Measurements from ENCODE around the gene ADH1B.
"Not testable (repeated sequence)": the region's sequence is repeated elsewhere in the genome, so short reads cannot be mapped to it uniquely, and the experiment has no call there.

ADH1B gene

DNA sequence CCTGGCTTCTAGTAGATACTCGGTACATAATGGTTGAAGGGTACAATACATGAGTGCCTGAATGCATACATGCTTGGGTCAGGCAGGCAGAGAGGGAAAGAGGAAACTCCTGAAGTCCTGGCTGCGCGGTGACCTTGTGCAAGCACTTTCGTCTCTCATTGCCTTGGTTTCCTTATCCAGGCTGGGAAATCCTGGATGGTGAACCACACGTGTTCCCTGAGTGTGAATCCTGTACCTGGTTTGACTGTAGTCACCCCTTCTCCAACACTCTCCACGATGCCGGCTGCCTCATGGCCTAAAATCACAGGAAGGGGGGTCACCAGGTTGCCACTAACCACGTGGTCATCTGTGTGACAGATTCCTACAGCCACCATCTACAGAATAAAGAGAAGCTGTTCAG, 3.4 kb downstream of the ADH1B start:
- DNase-seq = not testable (repeated sequence)

DNA sequence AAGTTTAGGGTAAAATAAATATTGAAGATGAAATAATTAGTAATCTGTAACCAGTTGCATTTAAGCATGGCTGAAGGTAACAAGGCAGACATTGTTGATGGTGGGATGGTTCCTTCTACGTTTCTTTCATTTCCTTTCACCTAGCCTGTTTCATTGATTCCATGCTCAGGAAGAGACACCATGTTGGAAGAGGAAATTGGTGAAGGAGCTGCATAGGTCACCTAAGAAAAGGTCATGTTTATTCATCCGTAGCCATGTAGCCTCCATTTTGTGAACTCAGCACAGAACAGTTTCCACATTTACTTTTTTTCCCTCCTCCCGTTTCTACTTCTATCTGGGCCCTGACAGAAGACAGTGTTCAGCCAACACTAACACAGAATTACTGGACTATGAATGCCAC, 3.8 kb downstream of the ADH1B start:
- DNase-seq = no peak

DNA sequence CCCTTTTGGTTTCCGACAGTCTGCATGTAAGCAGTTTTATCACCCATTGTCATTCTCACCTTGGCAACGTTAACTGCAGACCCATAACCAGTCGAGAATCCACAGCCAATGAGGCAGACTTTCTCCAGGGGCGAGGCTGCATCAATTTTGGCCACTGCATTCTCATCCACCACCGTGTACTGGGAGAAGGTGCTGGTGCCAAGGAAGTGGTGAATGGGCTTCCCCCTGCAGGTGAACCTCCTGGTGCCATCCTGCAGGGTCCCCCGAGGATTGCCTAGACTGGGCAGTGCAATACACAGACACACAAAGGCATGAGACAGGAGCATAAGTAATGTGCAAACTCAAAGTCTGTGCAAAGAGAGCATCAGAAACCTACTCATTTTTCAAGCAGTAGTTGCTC, 5.4 kb downstream of the ADH1B start:
- no peak for DNase-seq

- no peak for DNase-seq
Measured at GRCh38 chr4:99314211-99314610, 7.0 kb downstream of the ADH1B start.

DNA sequence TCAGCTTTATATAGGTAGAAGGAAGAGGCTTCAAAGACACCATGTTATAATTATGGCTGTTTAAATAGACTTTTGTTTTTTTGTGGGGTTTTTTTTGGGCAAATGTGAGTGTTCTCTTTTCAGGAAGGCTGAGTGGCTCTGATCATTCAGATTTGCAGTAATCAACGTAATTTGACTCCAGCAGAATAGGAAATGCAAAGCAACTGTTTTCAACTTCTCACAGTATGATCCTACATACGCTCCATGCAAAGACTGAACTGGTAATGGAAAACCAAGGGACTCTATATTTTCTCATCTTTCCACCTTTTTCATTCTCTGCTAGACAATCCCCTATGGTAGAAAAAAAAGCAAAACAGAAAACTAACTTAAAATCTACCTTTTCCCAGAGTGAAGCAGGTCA, 10.8 kb downstream of the ADH1B start:
- no peak for DNase-seq

- DNase-seq = no peak
Measured at GRCh38 chr4:99305638-99306400, 15.4 kb downstream of the ADH1B start.

DNA sequence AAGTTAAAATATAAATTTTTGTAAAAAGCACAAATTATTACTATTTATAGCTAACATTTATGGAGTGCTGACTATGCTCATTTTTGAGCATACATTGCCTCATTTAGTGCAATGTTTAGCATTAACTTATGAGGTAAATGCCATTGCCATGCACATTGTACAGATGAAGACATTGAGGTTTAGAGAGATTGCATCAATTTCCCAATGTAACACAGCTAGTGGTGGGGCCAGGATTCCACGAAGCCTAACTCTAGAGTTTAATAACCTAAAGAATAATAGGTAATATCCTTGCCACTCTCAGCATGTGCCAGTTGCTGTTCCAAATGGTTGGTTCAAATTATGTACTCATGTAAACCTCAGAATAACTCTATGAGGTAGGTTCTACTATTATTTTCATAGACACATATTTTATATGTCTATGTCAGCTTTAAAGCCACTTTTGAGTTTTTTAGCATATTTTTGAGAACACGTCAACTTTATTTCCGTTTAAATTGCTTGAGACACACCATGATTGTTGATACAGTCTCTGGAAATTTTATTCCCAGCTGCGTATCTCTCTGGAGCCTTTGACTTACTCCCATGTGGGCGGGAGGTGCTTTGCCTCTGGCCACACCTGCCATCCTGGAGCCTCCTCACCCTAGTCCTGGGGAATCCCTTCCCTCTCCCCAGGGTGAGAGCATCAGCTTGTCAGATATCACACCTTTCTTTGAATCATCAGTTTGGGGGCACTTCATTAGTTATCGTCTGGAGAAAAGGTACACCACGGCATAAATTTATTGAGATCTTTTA, 19.6 kb downstream of the ADH1B start:
- no peak for DNase-seq

DNA sequence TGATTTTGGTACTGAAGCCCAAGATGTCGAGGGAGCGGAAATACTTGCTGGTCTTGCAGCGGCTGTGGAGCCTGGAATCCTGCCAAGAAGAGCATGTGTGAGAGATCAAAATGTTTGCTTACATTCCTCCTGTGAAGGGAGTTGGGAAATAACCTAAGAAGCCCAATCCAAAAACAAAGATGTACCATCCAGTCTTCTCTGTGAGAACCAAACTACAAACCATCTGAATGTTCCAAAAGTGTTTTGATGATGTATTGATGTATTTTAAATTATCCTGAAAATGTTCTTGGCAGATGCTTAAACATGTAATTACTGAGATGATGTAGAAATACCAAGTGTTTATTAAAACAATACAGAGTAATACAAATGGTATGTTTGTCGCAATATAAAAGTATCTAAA, 20.3 kb downstream of the ADH1B start:
- no peak for DNase-seq

DNA sequence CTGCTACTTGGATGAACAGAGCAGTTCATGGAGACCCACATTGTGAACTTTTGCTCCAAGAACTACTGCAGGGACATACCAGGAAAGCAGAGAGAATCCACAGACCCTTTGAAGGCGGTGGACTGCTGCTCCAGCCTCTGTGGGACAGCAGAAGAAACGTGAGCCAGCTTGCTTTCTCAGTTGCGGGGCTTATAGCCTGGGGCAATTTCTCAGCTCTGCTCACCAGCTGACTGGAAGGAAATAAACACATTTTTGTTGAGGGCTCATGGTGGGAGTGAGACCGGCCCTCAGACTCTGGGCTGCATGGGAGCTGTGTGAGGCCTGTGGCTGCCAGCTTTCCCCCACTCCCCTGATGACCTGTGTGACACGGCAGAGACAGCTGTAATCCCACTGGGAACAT, 27.8 kb downstream of the ADH1B start:
- DNase-seq = no peak

- no peak for DNase-seq
Measured at GRCh38 chr4:99290848-99291786, 30.1 kb downstream of the ADH1B start, which contains the start of gene ADH1A. TSS of gene ADH1A (minus strand) at chr4:99290985. CDS start at chr4:99290914, 71 bp downstream.

DNA sequence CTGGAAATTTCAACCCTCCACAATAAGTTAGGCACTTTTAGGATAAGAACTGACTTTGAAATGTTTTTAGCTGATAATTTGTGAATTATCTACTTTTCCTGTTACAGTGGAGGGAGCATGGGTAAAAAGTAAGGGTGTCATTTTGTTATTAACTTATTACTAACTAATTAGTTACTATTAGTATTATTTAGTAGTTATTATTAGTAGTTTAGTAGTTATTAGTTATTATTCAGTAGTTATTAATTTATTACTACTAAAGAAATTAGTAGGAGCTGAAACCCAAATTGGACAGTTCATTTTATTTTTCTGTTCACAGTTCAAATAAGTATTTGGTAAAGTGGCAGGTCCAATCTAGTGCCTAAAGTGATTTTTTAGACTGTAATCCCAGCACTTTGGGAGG, 35.8 kb downstream of the ADH1B start:
- DNase-seq = no peak

GRCh38 chr4:99282731-99283130, 38.5 kb downstream of the ADH1B start:
- no peak for DNase-seq

GRCh38 chr4:99281261-99281660, 39.9 kb downstream of the ADH1B start:
- DNase-seq = no peak

GRCh38 chr4:99276417-99276816, 44.8 kb downstream of the ADH1B start:
- DNase-seq = no peak

DNA sequence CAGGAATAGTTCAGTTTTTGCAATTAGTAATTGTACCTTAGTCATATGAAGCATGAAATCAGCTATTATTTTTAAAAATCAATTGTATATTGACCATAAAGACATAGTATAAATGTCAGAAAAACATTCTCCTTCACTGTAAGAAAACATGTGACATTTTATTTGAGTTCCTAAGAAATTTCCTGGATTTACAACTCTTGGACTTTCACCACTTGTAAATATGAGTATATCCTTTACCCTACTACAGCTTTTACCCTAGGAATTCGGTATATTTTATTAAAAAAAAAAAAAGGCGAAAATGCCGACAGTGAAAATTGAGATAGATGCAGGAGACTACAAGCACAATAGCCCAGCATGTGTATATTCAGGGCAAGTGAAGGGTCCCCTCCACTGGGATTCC, 45.3 kb downstream of the ADH1B start:
- no peak for DNase-seq

- no peak for DNase-seq
Measured at GRCh38 chr4:99275050-99275449, 46.2 kb downstream of the ADH1B start.

- DNase-seq = no peak
Measured at GRCh38 chr4:99273704-99274103, 47.5 kb downstream of the ADH1B start.

DNA sequence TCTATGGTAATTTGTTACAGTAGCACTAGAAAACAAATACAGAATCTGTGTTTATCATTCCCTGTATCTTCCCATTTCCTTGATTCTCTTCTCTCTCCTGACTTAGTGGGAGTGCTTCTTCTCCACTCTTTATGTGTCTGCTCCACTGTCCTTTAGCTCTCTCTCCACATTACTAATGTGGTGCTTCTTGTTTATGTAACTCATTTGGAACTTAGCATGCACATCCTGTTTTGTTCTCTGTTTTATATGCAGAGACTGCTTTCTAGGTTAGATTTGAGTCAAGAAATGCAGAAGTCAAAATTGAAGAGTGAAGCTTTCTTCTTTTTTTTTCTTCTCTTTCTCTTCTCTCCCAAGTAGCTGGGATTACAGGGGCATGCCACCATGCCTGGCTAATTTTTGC, 56.3 kb downstream of the ADH1B start:
- no peak for DNase-seq
